T47D (cell line): ENCODE results near the gene COG2.

ENCODE experiments used
- DNase-seq, 2 experiments: peaks; one replicate each; pipeline versions ENCODE4 v3.0.0 to v3.0.0-alpha.2; 2011 to 2012; ENCODE audit warnings: low read depth in 1 of 2, low spot score in 1 of 2
- JUND ChIP-seq: IDR thresholded peaks from 2 replicates; pipeline ENCODE4 v1.6.1; 2012; ENCODE audit warnings: low read depth
- in situ Hi-C: cut with HindIII; loops from 2 replicates; pipeline ENCODE4 v1.10.0; 2016; ENCODE audit warnings: low sequenced_read_pairs, low pct_unique_long_range_greater_than_20kb

COG2 gene

GRCh38 chr1:230701895-230702768 is 59.9 kb downstream of the COG2 start:
- DNase-seq, result no peak
- TF ChIP-seq JUND, result no peak
- in situ Hi-C loops, result no loop called here

DNA sequence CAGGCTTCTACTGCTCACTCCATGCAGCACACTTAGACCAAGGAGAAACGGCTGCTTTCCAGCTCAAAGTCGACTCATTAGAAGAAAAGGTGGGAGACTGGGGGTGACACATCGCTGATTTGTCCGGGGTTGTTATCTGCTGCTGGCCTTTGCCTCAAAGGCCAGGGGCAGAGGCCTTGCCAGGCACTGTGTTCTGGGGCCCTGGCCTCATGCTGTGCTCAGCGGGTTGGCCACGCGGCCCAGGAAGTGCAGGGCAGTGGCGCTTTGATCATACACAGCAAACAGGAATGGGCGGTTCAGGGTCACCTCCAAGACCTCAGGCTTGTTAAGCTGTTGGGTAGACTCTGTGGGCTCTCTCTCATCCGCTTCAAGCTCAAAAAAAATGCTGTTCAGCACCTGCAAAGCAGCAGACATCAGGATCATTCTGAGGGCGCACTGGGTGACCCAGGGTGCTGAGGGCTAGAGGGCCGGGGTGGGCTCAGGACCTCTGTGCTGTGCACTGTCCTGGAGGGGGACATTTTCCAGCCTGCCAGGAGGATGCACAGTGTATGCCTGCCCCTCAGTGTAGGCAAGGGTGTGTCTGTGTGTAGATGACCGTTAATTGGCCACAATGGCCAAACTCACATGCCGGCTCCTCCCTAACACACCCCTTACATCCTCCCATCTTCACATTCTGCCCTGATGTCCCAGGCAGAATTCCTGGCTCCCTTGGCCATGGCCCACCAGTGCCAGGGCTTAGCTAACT is 60.8 kb downstream of the COG2 start:
- DNase-seq, result peak in 1 of 2 experiments; percentile 20
- TF ChIP-seq JUND, result no peak
- in situ Hi-C loops, result no loop called here

- TF ChIP-seq JUND, result no peak
- in situ Hi-C loops, result no loop called here
These were observed 61.6 kb downstream of the COG2 start for GRCh38 chr1:230703679-230704385.

DNA sequence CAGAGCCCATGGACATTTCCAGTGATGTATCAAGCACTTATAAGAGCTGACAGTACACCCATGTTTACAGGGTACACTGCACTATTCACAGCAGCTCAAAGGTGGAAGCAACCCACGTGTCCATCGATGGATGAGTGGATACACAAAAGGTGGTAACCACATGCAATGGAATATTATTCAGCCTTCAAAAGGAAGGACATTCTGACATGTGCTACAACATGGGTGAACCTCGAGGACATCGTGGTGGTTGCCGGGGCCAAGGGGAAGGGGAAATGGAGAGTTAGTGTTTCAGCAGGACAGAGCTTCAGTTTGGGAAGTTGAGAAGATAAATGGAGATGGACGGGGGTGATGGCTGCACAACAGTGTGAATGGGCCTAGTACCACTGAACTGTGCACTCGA is 62.5 kb downstream of the COG2 start:
- no peak for TF ChIP-seq JUND
- no peak for DNase-seq
- in situ Hi-C loops, result no loop called here

More at GRCh38 chr1:230703679-230704385, 61.6 kb downstream of the COG2 start:
- DNase-seq, result no peak

DNA sequence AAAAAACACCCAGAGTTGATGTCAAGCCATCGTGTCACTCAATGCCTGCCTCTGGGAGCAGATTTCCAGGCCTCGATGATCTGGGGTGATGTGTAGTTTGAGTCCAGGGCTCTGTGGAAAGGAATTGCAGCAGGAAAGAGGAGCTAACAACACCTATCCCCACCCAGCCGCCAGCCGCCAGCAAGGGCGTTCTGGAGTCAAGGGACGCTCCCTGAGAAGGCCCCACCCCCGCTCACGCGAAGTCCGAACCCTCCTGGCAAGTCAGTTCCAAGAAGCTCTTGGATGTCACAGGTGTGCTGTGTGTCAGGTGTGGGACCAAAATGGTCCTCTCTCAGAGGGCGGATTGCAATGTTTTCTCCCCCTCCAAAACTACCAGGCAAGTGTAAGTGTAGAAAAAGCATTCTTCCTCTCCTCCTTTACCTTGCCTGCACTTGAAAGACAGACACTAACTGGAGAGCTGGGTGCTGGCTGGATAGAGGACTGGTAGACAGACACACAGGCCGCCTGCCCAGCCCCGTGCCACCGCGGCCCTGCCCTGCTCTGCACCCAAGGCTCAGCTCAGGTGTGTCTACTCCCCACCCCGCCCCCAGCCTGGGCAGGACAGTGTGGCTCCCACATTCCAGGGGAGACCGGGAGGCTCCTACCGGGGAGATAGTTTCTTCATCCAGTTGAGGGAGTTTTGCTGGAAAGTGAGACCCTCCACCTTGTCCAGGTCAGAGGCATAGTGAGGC is 63.2 kb downstream of the COG2 start:
- in situ Hi-C loops, result no loop called here
- no peak for DNase-seq
- TF ChIP-seq JUND, result no peak

DNA sequence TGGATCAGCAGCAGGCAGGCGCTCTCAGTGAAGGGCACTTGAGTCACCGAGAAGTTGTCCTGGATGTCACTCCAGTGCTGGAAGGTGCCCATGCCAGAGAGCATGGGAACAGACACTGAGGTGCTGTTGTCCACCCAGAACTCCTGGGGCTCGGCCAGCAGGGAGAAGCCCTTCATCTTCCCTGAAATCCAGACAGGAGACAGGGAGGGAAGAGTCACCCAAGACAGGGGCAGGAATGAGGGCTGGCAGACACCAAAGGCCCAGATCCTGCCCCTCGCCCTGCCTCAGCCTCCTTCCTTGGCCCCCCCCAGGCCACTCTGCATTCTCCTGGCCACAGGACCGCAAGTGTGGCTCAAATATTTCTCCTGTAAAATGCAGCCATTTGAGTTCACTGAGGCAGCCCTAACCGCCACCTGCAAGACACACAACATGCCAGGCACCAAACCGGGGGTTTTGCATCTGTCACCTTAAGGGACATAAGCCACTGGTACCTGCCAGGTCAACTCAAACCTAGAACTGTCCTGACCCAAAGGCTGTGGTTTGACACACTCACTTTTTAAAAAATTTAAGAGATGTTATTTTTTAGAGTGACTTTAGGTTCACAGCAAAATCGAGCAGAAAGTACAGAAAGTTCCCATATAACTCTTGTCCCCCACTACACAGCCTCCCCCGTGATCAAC is 63.9 kb downstream of the COG2 start:
- TF ChIP-seq JUND, result no peak
- in situ Hi-C loops, result no loop called here
- DNase-seq, result no peak

DNA sequence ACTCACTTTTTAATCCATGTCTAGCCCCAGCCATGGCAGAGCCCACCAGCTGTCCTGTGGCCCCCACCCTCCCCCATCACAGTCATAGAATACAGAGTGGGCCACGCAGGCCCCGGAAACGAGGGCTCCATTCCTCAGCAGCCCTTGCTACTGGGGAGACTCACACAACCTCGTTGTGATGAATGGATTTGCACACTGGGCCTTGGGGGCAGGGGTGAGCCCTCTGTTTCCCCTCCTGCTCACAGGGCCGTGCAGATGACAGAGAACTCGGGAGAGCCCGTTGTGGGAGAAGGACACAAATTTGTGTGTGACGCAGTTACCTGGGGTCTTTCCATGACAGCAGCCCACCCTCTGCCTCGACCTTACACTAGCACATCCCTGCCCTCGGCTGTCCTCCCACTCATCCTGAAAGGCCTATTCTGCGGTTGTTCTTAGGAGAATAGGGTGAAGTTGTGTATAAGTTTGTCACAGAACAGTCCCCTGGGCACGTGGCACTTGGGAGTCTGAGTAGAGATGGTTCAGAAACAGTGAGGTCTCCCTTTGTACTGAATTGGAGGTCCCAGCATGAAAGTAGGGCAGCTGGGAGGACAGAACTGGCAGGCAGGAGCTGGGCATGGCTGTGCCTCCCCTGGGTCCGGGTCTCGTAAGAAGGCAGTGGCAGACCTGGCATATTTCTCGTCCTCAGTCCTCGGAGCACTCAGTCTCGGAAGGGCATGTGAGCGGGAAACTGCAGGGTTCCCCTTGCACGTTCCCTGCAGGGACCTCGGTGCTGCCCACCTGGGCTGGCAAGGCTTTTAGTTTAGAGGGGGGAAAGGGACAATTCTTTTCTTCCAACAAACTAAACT is 64.8 kb downstream of the COG2 start:
- DNase-seq, result no peak
- in situ Hi-C loops, result no loop called here
- TF ChIP-seq JUND, result no peak

DNA sequence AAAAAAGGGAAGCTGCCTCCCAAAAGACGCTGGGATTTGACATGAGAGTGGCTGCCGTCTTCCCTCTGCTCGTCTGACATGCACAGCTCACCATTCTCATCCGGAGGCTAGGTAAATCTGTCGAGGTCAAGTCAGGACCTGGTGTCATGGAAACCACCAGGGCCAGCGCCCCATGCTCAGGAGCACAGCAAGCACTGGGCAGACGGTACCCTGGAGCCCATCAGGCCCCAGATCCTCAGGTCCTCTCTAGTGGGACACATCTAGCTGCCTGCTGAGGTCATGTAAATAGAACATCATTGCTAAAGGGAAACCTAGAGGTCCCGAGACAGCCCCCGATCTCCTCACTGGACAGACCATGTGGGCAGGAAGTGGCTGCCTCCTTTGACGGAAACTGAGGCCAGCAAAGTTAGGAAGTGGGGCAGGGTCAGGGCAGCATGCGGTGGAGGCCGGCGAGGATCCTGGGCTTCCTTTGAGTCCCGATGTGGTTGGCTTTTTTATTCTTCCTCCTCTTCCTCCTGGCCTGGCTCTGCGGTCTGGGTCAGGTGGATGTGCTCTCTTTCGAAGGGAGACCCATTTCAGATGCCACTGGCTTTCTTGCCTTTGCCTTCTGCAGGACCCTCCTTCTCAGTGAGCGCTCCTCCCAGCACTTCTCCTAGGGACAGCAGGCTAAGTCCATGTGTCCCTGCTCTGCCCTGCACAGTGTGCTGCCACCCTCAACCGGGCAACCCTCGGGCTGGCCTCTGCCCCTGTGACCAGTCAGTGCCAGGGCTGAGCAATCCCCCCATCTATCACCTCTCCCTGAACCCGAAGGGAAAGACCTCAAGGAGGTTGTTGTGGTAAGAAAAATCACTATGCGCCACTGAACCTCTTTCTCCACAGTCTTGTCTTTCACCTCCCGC is 65.7 kb downstream of the COG2 start:
- no peak for DNase-seq
- TF ChIP-seq JUND, result no peak
- in situ Hi-C loops, result no loop called here

DNA sequence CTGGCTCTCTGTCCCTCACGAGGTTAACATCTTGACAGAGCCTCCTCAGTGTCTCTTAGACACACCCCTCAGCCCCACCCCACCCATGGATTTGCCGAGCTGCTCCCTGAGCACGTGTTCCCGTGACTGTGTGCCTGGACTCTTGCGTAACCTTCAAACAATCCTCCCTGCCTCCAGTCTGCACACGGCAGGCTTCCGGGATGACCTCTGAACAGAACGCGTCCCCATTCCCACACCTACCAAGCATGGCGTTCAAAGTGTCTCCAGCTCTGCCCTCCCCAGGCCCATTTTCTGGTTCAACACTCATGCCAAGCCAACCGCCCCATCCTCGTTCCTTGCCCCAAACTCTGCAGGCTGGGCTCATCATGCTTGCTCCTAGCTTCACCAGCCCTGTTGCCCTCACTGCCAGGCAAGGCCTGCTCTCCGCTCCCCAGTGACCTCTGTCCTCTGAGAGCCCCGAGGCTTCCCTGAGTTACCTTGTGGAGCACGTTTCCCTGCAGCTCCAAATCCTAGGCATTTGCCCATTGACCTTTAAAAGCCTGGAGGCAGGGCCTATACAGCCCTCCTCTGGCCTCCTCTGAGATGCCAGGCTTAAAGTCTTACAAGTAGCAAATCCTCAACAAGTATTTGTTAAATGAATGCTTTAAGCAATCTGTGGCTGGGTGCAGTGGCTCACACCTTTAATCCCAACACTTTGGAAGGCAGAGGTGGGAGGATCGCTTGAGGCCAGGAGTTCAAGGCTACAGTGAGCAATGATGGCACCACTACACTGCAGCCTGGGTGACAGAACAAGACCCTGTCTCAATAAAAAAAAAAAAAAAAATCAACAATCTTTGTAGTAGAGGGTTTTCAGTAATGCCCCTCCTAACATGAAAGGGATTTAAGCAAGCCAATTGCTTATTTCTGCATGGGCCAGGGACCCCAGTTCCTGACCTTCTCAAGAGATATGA is 66.6 kb downstream of the COG2 start:
- in situ Hi-C loops, result no loop called here
- no peak for TF ChIP-seq JUND
- peak in 1 of 2 experiments; percentile 60 for DNase-seq
